OCI-LY1 (cell line): ENCODE results near the gene DHRS9.

Source experiments
- H2AFZ ChIP-seq: fragments of 200-600 bp; sonication (generic), shearing (Covaris generic); 2 replicates; pipeline ENCODE4 v1.6.0; 2014; ENCODE audit warnings: antibody characterized with exemption, mild to moderate bottlenecking, low read length
- H3F3A ChIP-seq: fragments of 200-600 bp; sonication (generic), shearing (Covaris generic); 2 replicates; pipeline ENCODE4 v1.6.0; 2014; ENCODE audit warnings: mild to moderate bottlenecking, antibody characterized with exemption, low read length, moderate library complexity; ENCODE audit not compliant: insufficient read depth
- H3K27ac ChIP-seq: fragments of 200-600 bp; sonication (generic); 2 replicates; pipeline ENCODE4 v1.5.1; 2014; ENCODE audit warnings: low read length, mixed run types, mild to moderate bottlenecking, low read depth; ENCODE audit not compliant: poor library complexity, severe bottlenecking
- H3K27me3 ChIP-seq: fragments of 200-600 bp; sonication (generic); 2 replicates; pipeline ENCODE4 v1.6.0; 2014; ENCODE audit warnings: antibody characterized with exemption, mild to moderate bottlenecking, low read length, moderate library complexity; ENCODE audit not compliant: insufficient read depth
- H3K36me3 ChIP-seq: fragments of 200-600 bp; sonication (generic); 2 replicates; pipeline ENCODE4 v1.6.1; 2014; ENCODE audit warnings: mild to moderate bottlenecking, antibody characterized with exemption, low read length, moderate library complexity, mixed read lengths; ENCODE audit not compliant: insufficient read depth
- H3K4me1 ChIP-seq: fragments of 200-600 bp; sonication (generic); 2 replicates; pipeline ENCODE4 v1.5.1; 2014; ENCODE audit warnings: mild to moderate bottlenecking, low read length, moderate library complexity; ENCODE audit not compliant: insufficient read depth, severe bottlenecking
- H3K4me2 ChIP-seq: fragments of 200-600 bp; sonication (generic), shearing (Covaris generic); 2 replicates; pipeline ENCODE4 v1.6.1; 2014; ENCODE audit warnings: low read length
- H3K4me3 ChIP-seq: fragments of 200-600 bp; sonication (generic); 2 replicates; pipeline ENCODE4 v1.5.1; 2014; ENCODE audit warnings: low read length, low read depth, mild to moderate bottlenecking, mixed read lengths; ENCODE audit not compliant: poor library complexity, severe bottlenecking
- H3K79me2 ChIP-seq: fragments of 200-600 bp; shearing (Covaris generic); 2 replicates; pipeline ENCODE4 v1.6.1; 2016; ENCODE audit warnings: mixed run types, low read length, mixed read lengths; ENCODE audit not compliant: insufficient read depth
- H3K9ac ChIP-seq: fragments of 200-600 bp; sonication (generic), shearing (Covaris generic); 2 replicates; pipeline ENCODE4 v1.6.1; 2014; ENCODE audit warnings: mild to moderate bottlenecking, low read length, mixed read lengths
- H3K9me2 ChIP-seq: fragments of 200-600 bp; sonication (generic), shearing (Covaris generic); 2 replicates; pipeline ENCODE4 v1.6.1; 2014; ENCODE audit warnings: low read depth, mild to moderate bottlenecking, low read length, mixed read lengths
- H3K9me3 ChIP-seq: fragments of 200-600 bp; shearing (Covaris generic); 2 replicates; pipeline ENCODE4 v1.6.1; 2014; ENCODE audit warnings: low read length, mixed read lengths
- H4K20me1 ChIP-seq: fragments of 200-600 bp; sonication (generic), shearing (Covaris generic); 2 replicates; pipeline ENCODE4 v1.6.0; 2016; ENCODE audit warnings: mild to moderate bottlenecking, low read length; ENCODE audit not compliant: insufficient read depth
- EZH2 ChIP-seq: fragments of 200-600 bp; sonication (generic), shearing (Covaris generic); IDR thresholded peaks from 2 replicates; pipeline ENCODE4 v1.8.0; 2017; ENCODE audit warnings: borderline replicate concordance, mixed run types, mild to moderate bottlenecking, antibody characterized with exemption, low read length, moderate library complexity, mixed read lengths
- TF ChIP-seq, protein P1 (sequence below): fragments of 200-600 bp; sonication (generic), shearing (Covaris generic); IDR thresholded peaks from 2 replicates; pipeline ENCODE4 v1.5.1; 2017; ENCODE audit warnings: mild to moderate bottlenecking, antibody characterized with exemption, low read length, moderate library complexity, mixed read lengths

DHRS9 gene

DNA sequence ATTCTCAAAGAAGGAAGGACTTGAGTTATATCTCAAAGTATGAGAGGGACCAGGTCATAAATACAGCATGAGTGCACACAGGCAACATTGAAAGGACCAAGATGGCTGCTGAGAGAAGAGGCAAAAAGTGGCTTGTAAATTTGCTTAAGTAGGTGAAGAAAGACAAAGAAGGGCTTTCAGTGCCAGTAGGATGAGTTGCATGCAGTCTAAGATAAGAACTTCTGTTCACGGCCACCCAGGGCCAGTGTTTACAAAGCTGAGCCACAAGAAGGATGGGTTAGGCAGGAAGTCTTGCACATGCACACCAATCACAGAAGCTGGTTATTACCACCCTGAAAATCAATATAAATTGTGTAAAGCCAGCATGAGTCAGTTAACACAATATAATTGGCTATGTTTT, 35.1 kb upstream of the DHRS9 start:
- H3F3A ChIP-seq = no peaks in the 10 kb centered on the region
- no peak overlapping the region for H2AFZ ChIP-seq
- no peaks in the 10 kb centered on the region for H3K79me2 ChIP-seq
- H3K9ac ChIP-seq = no peak overlapping the region
- no peak overlapping the region for H3K27ac ChIP-seq
- no peaks in the 10 kb centered on the region for H3K9me2 ChIP-seq
- TF ChIP-seq, protein P1, sequence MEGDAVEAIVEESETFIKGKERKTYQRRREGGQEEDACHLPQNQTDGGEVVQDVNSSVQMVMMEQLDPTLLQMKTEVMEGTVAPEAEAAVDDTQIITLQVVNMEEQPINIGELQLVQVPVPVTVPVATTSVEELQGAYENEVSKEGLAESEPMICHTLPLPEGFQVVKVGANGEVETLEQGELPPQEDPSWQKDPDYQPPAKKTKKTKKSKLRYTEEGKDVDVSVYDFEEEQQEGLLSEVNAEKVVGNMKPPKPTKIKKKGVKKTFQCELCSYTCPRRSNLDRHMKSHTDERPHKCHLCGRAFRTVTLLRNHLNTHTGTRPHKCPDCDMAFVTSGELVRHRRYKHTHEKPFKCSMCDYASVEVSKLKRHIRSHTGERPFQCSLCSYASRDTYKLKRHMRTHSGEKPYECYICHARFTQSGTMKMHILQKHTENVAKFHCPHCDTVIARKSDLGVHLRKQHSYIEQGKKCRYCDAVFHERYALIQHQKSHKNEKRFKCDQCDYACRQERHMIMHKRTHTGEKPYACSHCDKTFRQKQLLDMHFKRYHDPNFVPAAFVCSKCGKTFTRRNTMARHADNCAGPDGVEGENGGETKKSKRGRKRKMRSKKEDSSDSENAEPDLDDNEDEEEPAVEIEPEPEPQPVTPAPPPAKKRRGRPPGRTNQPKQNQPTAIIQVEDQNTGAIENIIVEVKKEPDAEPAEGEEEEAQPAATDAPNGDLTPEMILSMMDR = no peak
- TF ChIP-seq EZH2 = no peak
- no peak overlapping the region for H3K4me3 ChIP-seq
- no peaks in the 10 kb centered on the region for H4K20me1 ChIP-seq
- H3K9me3 ChIP-seq = no peaks in the 10 kb centered on the region
- H3K4me2 ChIP-seq = no peak overlapping the region
- H3K36me3 ChIP-seq = no peaks in the 10 kb centered on the region
- H3K4me1 ChIP-seq = no peaks in the 10 kb centered on the region
- H3K27me3 ChIP-seq = no peaks in the 10 kb centered on the region

GRCh38 chr2:169034984-169035544, 34.3 kb upstream of the DHRS9 start:
- Histone ChIP-seq H3K4me1 (no peaks in the 10 kb centered on the region), H3K9me3 (no peaks in the 10 kb centered on the region), H3K79me2 (no peaks in the 10 kb centered on the region), H3K27me3 (no peaks in the 10 kb centered on the region), H3K27ac (no peak overlapping the region), H3F3A (no peaks in the 10 kb centered on the region), H3K9me2 (no peaks in the 10 kb centered on the region), H4K20me1 (no peaks in the 10 kb centered on the region), H2AFZ (no peak overlapping the region), H3K9ac (no peak overlapping the region), H3K4me2 (no peak overlapping the region), H3K36me3 (no peaks in the 10 kb centered on the region), H3K4me3 (no peak overlapping the region)
- TF ChIP-seq, protein P1 = no peak
- TF ChIP-seq EZH2 = no peak

GRCh38 chr2:169035887-169036286, 33.5 kb upstream of the DHRS9 start:
- Histone ChIP-seq H4K20me1 (no peaks in the 10 kb centered on the region), H3K9me2 (no peaks in the 10 kb centered on the region), H3K36me3 (no peaks in the 10 kb centered on the region), H2AFZ (no peak overlapping the region), H3K79me2 (no peaks in the 10 kb centered on the region), H3K27ac (no peak overlapping the region), H3K9ac (no peak overlapping the region), H3K9me3 (no peaks in the 10 kb centered on the region), H3K4me3 (no peak overlapping the region), H3K4me2 (no peak overlapping the region), H3K27me3 (no peaks in the 10 kb centered on the region), H3F3A (no peaks in the 10 kb centered on the region), H3K4me1 (no peaks in the 10 kb centered on the region)
- TF ChIP-seq, protein P1 = no peak
- no peak for TF ChIP-seq EZH2
